Measurements from ENCODE around the gene CA11. TPM values are rescaled to one million over a fixed set of nuclear protein-coding genes. Genes with fewer than 3 reads are reported as not detected.
"Not testable (repeated sequence)": the region's sequence is repeated elsewhere in the genome, so short reads cannot be mapped to it uniquely, and the experiment has no call there.

CA11 gene
- total RNA-seq, 1 donor from 2014 or later, result 1.5 TPM

DNA sequence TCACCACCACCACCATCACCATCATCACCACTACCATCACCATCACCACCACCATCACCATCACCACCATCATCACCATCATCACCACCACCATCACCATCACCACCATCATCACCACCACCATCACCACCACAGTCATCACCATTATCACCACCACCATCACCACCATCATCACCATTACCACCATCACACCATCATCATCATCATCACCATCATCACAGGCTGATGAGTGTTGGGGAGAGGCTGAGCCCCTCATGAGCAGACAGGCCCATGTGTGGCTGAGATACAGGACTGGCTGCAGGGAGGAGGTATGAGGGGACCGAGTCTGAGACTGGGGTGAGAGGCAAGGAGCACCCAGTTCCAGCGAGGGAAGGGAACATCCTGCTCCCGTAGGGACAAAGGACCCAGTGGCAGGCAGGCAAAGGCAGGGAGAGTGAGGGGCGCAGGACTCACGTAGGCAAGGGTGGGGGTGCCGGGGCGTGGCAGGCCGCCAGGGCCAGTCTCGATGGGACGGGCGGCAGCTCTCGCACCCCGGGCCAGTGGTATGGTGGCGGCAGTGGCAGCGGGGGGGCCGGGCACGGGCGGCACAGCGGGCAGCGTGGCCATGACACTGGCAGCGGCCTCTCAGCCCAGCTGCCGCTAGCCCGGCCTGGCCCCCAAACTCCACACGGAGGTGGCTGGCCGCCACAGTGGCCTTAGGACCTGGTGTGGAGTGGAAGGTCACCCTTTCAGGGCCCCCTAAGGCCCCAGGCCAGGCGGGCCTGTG is 24.1 kb upstream of the CA11 start:
- DNase-seq (ENCODE audit: low read depth), result no peak

DNA sequence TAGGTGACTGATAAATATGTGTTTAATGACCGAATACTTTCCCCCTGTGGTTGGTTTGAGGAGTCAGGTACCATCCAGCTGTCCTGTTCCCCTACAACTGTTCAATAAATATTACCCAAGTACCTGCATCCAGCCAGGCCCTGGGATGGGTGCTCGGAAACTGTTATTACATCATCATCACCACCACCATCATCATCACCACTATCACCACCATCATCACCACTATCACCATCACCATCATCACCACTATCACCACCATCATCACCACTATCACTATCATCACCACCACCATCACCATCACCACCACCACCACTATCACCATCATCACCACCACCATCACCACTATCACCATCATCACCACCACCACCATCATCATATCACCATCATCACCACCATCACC is 22.8 kb upstream of the CA11 start:
- DNase-seq (ENCODE audit: low read depth), result no peak

DNA sequence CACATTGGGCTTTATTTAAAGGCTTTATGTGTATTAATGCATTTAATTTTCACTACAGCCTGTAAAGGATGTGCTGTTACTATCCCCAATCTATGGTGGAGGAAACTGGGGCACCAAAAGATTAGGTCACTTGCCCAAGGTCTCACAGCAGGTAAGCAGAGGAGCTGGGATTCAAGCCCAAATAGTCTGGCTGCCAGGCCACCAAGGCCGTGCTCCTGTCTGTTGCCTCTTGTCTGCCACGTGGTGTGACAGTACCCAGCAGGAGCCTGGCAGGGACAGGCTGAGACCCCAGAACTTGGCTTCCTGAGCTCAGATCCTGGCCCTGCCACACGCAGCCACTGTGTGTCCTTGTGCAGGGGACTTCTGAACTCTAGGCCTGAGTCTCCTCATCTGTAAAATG is 22.3 kb upstream of the CA11 start:
- DNase-seq (ENCODE audit: low read depth), result no peak

DNA sequence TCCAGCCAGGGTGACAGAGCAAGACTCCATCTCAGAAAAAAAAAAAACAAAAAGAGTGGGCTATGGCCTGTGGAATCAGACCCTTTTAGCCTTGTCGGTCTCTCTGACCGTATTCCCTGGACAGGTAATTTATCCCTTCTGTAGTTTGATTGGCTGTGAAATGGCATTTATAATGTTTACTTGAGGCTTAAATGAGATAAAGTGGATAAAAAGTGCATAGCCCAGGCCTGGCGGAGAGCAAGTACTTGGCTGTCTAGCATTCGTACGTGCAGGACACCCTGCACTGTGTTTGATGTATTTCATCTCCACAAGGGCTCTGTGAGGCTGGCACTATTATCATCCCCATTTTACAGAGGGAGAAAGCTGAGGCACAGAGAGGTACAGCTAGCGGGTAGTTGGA is 19.8 kb upstream of the CA11 start:
- no peak for DNase-seq (ENCODE audit: low read depth)

DNA sequence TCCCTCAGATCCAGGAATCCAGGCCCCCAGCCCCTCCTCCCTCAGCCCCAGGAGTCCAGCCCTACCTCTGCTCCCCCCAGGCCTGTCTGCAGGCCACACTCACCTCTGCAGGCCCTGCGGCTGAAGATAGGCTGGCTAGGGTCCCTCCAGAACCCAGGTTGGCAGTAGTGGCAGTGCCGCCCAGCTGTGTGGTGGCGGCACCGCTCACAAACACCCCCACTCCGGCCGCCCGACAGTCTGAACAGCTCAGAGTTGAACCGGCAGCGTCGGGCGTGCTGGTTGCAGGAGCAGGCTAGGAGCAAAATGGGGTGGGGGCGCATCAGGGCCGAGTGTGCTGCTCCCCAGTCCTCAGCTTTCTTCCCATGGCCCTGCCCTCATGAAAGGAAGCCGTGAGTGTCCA is 18.5 kb upstream of the CA11 start:
- DNase-seq (ENCODE audit: low read depth), result no peak

DNA sequence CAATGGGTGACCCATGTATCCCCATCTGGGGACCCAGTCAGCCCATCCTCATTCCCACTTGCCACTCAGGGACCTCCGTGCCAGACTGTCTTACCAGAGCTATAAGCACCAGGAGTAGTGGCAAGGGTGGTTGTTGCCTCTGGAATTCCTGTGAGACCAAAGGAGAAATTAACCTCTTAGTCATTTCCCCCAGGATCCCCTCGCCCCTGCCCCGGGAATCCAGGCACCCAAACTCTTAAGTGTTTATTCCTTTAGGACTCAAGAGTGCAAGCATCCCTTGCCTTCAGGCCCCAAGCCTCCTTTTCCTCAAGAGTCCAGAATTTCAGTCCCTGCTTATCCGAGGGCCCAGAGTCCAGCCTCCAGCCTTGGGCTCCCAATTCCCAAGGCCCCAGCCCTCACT is 17.7 kb upstream of the CA11 start:
- DNase-seq (ENCODE audit: low read depth), result no peak

DNA sequence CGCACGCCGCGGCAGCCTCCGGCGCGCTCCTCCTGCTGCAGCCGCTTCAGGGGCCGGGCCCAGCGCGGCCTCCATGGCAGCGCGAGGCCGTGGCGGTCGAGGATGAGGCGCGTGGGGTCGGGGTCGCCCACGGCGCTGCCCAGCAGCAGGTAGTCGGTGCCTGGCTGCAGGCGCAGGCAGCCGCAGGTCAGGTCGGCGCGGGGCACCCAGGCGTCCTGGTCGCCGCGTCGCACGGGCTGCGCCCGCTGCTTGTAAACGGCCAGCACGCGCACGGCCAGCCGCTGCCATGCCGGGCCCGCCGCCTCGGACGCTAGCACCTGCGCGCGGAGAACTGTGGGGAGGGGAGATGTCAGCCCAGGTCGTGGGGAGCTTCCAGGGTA is 15.7 kb upstream of the CA11 start:
- DNase-seq (ENCODE audit: low read depth), result no peak

DNA sequence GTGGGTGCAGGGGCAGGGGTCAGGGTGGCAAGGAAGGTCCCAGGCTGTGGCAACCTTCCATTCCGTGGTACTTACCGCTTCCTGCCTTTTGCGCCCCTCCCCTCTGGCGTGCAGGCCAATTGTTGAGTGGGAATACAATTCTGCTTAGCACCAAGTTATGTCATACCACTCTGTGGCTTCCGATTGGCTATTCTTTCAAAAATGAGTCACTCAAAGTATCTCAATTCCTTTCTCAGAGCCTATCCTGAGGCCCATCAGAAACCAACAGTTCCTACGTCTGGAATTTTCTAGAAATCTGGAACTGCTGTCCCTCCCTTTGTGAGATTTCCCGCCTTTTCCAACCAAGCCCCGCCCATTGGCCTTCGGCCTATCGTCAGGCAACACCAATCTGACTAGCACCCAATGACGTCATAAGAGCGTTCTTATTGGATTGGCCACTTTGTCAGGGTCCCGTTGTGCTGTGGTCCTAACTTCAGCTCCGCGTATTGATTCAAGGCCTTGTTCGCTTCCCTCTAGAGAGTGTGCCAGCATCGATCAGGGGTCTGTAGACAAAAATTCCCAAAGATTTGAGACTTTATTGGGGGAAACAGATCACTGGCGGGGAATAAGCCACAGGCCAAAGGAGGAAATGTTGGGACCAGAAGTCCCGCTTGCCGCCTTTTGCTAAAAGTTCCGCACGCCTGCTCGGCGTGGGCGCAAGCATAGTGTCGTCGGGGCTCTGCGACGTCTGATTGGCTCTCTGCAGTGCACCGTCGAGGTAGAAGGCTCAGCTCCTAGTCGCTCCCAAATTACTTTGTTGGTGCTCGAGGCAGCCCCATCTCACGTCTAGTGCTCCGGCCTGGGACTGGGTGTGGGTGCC is 15.1 kb upstream of the CA11 start:
- peak; percentile 88 for DNase-seq (ENCODE audit: low read depth)

DNA sequence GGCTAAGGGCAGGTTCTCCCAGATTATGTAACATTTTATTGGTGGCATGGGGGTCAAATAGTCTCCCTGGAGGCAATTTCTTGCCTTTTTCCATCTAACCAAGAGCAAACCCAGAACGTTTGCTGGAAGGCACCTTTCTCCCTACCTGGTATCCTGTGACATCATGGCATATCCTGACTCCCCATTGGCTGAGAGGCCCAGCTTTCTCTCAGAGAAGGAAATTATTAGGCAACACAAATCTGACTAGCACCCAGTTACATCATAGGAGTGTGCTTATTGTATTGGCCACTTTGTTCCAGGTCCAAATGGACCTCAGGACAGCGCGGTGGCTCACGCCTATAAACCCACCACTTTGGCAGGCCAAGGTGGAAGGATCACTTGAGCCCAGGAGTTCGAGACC is 13.8 kb upstream of the CA11 start:
- no peak for DNase-seq (ENCODE audit: low read depth)

DNA sequence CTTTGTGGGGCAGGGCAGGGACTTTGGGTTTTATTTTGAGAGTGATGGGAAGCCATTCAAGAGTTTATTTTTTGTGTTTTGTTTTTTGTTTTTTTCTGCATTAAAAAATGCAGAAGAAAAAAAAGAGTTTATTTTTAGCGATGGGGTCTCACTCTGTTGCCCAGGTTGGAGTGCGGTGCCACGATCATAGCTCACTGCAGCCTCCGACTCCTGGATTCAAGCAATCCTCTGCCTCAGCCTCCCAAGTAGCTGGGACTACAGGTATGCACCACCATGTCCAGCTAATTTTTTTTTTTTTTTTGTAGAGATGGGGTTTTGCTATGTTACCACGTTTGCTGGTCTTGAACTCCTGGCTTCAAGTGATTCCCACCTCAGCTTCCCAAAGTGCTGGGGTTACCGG is 12.5 kb upstream of the CA11 start:
- DNase-seq (ENCODE audit: low read depth), result no peak

DNA sequence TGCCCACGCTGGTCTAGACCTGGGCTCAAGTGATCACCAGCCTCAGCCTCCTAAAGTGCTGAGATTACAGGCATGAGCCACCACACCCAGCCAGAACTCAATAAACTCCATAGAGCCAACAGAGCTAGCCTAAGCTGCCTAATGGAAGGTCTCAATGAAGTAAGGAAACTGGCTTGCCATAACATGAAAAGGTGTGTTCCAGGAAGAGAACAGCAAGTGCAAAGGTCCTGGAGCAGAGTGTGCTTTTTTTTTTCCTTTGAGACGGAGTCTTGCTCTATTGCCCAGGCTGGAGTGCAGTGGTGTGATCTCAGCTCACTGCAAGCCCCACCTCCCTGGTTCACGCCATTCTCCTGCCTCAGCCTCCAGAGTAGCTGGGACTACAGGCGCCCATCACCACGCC is 11.8 kb upstream of the CA11 start:
- not testable (repeated sequence) for DNase-seq (ENCODE audit: low read depth)

DNA sequence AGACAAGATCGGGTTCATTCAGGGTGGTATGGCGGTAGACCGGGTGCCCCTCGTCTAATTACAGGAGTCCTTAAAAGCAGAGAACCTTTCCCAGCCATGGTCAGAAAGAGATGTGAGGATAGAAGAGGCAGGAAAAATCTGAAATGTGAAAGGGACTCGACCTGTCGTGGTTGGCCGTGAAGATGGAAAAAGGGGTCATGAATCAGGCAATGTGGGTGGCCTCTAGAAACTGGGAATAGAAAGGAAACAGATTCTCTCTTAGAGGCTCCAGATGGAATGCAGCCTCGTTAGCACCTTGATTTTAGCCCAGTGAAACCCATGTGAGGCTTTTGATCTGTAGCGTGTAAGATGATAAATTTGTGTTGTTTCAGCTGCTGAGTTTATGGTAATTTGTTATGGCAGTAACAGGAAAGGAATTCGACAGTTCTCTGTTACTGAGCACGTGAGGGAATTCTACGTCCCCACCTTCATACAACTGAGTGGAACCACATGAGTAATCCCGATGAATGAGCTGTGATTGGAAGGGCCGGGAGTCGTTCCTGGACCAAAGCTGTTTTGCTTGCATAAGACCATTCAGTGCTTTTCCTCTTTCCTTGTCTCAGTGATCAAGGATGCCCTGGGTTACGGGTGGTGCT is 11.0 kb upstream of the CA11 start:
- DNase-seq (ENCODE audit: low read depth), result peak; percentile 77

DNA sequence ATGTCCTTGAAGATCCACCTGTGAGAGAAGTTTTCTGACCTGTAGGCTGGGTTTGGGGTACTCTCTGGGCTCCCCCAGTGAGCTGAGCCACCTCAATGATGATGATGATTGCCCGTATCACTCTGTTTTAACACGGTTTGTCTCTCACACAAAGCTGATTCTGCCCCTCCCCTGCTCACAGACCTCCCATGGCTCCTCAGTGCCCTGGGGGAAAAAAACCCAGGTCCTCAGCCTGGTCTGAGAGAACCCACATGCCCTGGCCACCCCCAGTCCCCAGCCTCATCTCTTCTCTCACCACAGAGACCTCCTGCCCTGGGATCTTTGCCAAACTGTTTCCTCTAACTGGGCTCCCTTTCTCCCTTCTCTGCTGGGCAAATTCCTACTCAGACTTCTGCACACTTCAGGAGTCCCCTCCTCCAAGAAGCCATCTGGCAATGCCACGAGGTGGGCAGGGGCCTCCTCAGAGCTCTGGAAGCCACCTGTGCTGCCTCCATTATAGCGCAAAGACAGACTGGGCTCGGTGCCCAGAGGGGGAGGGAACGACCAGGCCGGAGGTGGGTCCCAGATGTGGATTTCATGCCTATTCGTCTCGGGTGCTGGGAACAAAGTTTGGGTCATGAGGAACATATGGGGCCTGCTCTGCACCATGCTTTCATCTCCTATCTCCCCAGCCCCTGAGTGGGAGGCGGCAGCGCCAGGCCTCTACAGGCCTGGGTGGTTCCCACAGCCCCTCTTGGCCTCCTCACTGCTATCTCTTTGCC is 8.5 kb upstream of the CA11 start:
- DNase-seq (ENCODE audit: low read depth), result no peak

DNA sequence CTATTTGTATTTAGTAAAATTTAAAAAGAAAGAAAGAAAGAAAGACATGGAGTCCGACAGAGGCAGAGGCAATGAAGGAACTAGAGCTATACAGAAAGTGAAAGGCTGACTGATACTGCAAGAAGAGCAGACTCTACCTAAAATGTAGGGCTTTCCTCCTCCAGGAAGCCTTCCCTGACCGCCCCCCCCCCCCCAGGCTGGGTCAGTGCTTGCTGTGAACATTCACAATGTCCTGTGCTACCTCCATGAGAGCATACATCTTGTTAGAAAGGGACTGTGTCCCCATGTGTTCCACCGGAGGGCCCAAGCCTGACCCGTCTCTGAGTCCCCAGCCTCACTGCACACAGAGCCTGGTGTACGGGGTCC is 5.7 kb upstream of the CA11 start:
- DNase-seq (ENCODE audit: low read depth), result no peak

DNA sequence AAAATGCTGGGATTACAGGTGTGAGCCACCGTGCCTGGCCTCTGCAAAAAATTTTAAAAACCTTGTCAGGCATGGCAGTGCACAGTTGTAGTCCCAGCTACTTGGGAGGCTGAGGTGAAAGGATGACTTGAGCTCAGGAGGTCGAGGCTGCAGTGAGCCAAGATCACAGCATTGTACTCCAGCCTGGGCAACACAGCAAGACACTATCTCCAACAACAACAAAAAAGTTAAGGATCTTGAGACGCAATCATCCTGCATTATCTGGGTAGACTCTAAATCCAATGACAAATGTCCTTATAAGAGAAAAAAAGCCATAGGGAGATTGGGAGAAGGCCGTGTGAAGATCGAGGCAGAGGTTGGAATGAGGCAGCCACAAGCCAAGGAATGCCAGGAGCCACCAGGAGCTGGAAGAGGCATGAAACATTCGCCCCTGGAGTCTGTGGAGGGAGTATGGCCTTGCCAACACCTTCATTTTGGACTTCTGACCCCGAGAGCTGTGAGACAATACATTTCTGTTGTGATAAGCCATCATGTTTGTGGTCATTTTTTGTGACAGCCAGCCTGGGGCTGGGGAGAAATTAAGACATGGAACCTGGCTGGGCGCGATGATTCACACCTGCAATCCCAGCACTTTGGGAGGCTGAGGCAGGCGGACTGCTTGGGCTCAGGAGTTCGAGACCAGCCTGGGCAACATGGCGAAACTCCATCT is 5.1 kb upstream of the CA11 start:
- no peak for DNase-seq (ENCODE audit: low read depth)

DNA sequence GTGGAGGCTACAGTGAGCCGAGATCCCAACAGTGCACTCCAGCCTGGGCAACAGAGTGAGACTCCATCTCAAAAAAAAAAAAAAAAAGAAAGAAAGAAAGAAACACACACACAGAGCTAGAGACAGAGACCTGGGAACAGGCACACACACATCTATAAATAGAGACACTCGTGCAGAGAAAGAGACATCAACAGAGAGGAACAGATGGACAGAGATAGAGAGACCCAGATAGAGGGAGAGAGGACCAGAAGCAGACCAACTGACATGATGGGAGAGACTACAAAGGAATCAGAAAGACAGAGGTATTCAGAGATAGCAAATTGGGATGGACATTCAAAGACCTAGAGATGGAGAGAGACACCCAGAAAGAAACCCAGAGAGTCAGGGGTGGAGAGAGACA is 2.1 kb upstream of the CA11 start:
- DNase-seq (ENCODE audit: low read depth), result peak; percentile 42

DNA sequence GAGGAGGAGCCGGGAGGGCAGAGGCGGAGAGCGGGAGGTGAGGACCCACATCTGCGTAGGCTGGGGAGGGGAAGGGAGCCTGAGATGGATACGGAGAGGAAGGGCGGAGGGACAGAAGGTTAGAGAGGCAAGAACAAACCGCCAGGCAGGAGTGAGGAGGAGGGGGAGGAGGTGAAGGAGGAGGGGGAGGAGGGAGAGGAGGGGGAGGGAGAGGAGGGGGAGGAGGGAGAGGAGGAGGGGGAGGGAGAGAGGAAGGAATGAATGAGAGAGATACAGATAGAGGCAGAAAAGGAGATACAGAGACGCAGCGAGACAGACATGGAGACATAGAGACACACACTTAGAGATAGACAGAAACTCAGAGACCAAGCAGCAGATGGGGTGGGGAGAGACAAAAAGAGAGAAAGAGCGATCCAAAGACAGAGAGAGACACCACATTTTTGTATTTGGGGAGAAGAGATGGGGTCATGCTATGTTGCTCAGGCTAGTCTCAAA is 782 bp upstream of the CA11 start:
- DNase-seq (ENCODE audit: low read depth), result no peak

DNA sequence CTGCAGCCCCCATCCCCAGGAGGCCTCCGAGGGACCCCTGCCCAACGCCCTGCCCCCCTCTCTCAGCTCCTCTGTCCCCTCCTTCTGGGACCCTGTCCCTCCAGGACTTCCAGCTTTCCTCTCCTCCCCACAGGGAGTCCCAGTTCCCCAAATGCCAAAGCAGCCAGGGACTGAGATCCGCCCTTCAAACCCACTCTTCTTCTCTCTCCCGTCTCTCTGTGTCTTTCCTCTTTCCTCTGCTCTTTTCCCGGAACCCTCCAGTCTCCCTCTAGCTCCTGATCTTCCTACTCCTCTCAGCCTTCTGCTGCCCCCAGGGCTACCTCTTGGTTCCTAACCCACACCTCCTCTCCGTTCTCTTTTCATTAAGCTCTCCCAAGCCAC is 377 bp downstream of the CA11 start:
- no peak for DNase-seq (ENCODE audit: low read depth)

DNA sequence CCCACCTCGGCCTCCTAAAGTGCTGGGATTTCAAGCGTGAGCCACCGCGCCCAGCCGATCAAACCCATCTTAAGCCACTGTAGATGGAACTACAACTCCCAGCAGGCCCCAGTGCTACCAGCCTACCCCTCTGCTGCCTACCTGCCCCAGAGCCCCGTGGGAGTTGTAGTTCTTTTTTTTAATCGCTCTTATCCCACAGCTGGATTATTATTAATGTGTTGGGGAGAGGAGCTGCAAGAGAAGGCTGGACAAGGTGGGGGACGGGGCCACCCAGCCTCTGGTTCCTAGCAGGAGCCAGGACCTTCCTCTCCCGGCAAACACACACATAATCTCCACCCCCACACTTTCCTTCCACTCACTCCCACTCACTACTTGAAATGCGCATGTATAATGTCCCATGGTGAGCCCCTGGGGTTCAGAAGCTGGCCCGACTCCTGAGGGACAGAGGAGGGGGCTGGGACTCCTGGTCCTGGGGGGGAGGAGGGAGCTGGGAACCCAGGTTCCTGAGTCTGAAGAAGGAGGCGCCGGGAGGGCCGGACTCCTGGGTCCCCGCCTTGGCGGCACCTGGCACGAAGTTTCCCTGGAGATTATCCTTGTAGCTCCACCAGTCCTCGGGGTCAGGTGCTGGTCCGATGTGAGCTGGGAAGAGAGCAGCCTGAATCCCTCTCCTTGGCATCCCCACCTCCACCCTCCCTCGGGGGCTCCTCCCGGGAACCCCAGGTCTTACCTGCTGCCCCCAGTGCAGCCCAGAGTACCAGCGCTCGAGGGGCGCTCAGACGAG is 958 bp downstream of the CA11 start:
- peak; percentile 60 for DNase-seq (ENCODE audit: low read depth)

DNA sequence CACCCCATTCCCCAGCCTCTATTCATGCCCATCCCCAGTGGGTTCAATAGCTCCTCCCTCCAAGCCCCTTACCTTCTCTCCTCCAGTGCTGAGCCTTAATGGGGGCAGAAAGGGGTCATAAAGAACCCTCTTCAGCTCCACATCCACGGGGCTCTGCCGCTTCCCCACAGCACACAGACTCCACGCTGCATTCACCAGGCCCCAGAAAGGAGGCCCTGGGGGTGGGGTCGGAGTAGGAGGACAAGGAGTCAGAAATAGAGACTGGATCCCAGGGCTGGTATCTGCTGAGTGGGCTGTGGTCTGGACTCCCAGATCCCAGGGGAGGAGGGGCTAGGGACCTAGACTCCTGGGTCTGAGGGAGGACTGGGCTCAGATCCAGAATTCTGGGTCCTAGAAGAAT is 1.6 kb downstream of the CA11 start:
- no peak for DNase-seq (ENCODE audit: low read depth)

Measured in myocyte (in vitro differentiated cells).